ENCODE results near the gene RPS2.

GRCh38 chr16:1998852-1999801 is 34.5 kb upstream of the RPS2 start:
- no peak for TF ChIP-seq ZNF274 (IDR thresholded peaks at IDR 0.05; ENCODE audit: low read depth, low read length)
- TF ChIP-seq YY1 (IDR thresholded peaks at IDR 0.05; ENCODE audit: insufficient read depth, insufficient read length): no peak
- TF ChIP-seq SUZ12 (IDR thresholded peaks at IDR 0.05; ENCODE audit: extremely low read depth, insufficient read depth, insufficient read length): no peak
